OCI-LY3 (cell line): ENCODE measurements around the gene LRP3.

Source experiments
- CTCF ChIP-seq: fragments of 200-600, 300-600 bp; sonication (generic); IDR thresholded peaks from 2 replicates; pipeline ENCODE4 v1.5.1; 2014; ENCODE audit warnings: antibody characterized with exemption, low read length, low read depth
- EZH2phosphoT487 ChIP-seq: fragments of 200-600 bp; shearing (Covaris generic); IDR thresholded peaks from 2 replicates; pipeline ENCODE4 v1.6.1; 2018; ENCODE audit warnings: antibody characterized with exemption, mixed run types, low read depth

- TF ChIP-seq CTCF (no peak), EZH2phosphoT487 (no peak)
Observed at GRCh38 chr19:33159893-33160292, 34.2 kb upstream of the LRP3 start.
